Liver (tissue), 3 donors: Measurements from ENCODE around the gene PPL.

ENCODE experiments used
- FOXA1 ChIP-seq: IDR thresholded peaks from 2 replicates; pipeline ENCODE4 v1.6.1; 2016; ENCODE audit warnings: antibody characterized with exemption
- RAD21 ChIP-seq, 2 donors: IDR thresholded peaks; 2 replicates each; pipeline ENCODE4 v1.6.1; 2016; ENCODE audit warnings: antibody characterized with exemption in 2 of 2, mild to moderate bottlenecking in 2 of 2
- TAF1 ChIP-seq: conservative IDR thresholded peaks from 2 replicates; pipeline ENCODE4 v1.6.1; 2016; ENCODE audit warnings: antibody characterized with exemption, mild to moderate bottlenecking
- YY1 ChIP-seq: IDR thresholded peaks from 2 replicates; pipeline ENCODE4 v1.6.1; 2016; ENCODE audit warnings: antibody characterized with exemption, mild to moderate bottlenecking
- TF ChIP-seq, protein P1 (sequence below): IDR thresholded peaks from 2 replicates; pipeline ENCODE4 v1.6.1; 2016; ENCODE audit warnings: antibody characterized with exemption
- TF ChIP-seq, protein P2 (sequence below): fragments of 150-350 bp; IDR thresholded peaks from 2 replicates; pipeline ENCODE4 v1.5.1; 2017; ENCODE audit warnings: improper control_type of control experiment, low read depth, low read length; ENCODE audit not compliant: missing input control
- donor health status: healthy.
- donor health status: healthy.

DNA sequence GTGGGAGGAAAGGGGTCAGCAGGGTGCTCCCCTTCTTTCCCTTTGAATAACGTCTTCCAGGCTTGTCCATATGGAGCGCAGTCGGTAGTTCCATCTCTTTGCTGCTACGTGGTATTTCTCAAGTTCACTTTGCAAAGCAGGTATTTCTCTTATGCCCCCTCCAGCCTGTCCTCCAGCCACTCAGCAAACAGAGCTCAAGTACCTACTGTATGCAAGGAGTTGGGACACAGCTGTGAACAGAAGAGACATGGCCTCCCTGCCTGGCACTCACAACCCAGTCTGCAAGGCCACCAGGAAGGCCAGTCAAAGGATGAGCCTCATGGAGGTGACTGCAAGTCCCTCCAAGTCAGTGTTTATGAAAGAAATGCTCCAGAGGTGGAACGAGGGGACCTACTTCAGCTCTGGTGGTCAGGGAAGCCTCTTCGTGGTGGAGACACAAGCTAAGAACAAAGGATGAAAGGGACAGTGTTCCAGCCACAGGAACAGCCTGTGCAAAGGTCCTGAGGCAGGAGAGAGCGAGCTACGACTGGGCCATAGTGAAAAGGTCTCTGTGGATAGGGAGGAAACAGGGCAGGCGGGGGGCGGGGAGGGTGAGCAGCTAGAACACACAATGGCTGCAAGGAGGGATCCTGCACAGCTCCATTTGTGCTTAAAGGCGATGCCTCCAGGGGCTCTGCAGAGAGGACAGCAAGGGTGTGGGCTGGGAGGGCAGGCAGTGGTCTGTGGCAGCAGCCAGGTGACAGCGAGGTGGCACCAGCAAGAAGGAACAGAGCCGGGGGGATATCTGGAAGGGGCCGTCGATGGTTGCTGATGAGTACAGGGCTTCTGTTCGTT lies 32.6 kb downstream of the PPL start:
- TF ChIP-seq, protein P1, sequence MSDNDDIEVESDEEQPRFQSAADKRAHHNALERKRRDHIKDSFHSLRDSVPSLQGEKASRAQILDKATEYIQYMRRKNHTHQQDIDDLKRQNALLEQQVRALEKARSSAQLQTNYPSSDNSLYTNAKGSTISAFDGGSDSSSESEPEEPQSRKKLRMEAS: no peak
- TF ChIP-seq, protein P2, sequence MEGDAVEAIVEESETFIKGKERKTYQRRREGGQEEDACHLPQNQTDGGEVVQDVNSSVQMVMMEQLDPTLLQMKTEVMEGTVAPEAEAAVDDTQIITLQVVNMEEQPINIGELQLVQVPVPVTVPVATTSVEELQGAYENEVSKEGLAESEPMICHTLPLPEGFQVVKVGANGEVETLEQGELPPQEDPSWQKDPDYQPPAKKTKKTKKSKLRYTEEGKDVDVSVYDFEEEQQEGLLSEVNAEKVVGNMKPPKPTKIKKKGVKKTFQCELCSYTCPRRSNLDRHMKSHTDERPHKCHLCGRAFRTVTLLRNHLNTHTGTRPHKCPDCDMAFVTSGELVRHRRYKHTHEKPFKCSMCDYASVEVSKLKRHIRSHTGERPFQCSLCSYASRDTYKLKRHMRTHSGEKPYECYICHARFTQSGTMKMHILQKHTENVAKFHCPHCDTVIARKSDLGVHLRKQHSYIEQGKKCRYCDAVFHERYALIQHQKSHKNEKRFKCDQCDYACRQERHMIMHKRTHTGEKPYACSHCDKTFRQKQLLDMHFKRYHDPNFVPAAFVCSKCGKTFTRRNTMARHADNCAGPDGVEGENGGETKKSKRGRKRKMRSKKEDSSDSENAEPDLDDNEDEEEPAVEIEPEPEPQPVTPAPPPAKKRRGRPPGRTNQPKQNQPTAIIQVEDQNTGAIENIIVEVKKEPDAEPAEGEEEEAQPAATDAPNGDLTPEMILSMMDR: no peak
- TF ChIP-seq RAD21 (IDR thresholded peaks at IDR 0.05): no peak
- no peak for TF ChIP-seq YY1
- no peak for TF ChIP-seq TAF1
- no peak for TF ChIP-seq FOXA1
